ENCODE measurements around the gene ACTN3.

- TF ChIP-seq EZH2 (IDR thresholded peaks at IDR 0.05; ENCODE audit: low read length, unreplicated experiment) (no peak), EZH2phosphoT487 (IDR thresholded peaks at IDR 0.05; ENCODE audit: borderline replicate concordance, low read length) (no peak)
- TF ChIP-seq, protein P1, sequence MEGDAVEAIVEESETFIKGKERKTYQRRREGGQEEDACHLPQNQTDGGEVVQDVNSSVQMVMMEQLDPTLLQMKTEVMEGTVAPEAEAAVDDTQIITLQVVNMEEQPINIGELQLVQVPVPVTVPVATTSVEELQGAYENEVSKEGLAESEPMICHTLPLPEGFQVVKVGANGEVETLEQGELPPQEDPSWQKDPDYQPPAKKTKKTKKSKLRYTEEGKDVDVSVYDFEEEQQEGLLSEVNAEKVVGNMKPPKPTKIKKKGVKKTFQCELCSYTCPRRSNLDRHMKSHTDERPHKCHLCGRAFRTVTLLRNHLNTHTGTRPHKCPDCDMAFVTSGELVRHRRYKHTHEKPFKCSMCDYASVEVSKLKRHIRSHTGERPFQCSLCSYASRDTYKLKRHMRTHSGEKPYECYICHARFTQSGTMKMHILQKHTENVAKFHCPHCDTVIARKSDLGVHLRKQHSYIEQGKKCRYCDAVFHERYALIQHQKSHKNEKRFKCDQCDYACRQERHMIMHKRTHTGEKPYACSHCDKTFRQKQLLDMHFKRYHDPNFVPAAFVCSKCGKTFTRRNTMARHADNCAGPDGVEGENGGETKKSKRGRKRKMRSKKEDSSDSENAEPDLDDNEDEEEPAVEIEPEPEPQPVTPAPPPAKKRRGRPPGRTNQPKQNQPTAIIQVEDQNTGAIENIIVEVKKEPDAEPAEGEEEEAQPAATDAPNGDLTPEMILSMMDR (conservative IDR thresholded peaks at IDR 0.05; ENCODE audit: low read depth, low read length): no peak
Measured at GRCh38 chr11:66561975-66562248, 15.2 kb downstream of the ACTN3 start.

Data from PC-3 (cell line).